Measurements from ENCODE around the gene POLR1B.
"Not testable (repeated sequence)": the region's sequence is repeated elsewhere in the genome, so short reads cannot be mapped to it uniquely, and the experiment has no call there.

The POLR1B gene

DNA sequence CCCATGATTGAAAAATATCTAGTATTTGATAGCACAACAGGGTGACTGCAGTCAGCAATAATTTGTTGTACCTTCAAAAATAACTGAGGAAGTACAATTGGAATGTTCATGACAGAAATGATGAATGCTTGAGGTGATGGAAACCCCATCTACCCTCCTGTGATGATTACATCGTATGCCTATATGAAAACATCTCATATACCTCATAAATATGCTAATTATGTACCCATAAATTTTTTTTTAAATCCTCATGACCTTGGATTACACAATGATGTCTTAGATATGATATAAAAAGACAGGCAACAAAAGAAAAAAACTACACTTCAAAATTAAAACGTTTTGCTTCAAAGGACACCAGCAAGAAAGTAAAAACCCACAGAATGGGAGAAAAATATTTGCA is 1.4 kb upstream of the POLR1B start:
- no peak for DNase-seq (ENCODE audit: low spot score)

DNA sequence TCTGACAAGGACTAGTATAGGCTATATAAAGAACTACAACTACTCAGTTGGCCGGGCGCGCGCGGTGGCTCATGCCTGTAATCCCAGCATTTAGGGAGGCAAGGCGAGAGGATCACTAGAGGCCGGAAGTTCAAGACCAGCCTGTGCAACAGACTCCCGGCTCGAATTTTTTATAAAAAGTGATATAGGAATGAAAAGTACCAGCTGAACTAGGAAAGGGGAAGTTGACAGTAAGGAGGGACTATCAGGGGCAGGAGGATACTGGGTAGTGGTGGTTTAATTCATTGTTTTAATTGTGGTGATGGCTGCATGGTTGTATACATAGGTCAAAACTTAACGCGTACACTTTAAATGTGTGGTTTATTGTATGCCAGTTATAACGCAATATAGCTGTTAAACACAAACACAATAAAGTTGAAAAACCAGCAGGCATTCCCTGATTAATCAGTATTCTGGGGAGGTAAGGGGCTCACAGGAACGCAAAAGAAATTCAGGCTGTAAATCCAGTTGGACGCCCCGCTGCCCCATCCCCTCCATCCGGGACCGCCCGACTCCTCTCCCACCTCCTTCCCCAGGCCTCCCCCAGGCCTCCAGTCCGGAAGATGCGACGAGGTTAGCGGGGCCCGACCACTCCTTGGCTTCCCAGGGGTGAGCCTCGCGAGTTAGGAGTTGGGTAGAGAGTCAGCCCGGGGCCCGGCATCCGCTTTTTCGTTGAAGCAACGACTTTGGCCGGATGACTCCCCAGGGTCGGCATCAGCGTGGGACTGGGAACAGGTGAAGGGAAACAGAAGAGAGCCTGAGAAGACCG is 746 bp upstream of the POLR1B start:
- peak; percentile 70 for DNase-seq (ENCODE audit: low spot score)

DNA sequence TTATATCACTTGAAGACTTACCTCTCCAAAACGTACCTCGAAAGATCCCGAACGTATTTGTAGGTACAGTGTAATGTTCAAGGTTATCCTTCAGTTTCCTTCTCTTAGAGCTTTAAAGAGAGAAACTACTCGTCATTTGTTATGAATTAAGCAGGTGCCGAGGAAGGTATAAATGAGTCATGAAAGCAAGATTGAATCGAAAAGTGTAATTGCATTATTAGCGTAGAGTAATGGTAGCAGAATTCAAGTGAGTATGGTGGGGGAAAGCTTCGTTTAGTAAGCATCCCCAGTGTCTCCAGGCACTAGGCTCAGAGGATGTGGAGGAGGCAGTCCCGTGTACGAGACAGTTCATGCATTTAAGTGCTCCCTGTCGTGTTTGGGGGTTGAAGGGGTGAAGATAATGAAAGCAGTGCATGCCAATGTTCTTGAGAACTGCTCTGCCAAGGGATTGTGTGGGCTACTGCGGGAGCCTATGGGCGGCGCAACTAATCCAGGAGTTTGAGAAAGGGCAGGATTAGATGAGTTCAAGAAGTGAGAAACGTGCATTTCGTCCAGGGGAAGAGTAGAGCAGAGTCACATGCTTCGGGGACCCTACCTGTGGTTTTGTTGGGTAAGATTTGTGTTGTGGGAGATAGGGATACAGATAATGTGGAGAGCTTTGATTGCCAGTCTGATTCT is 858 bp downstream of the POLR1B start:
- peak; percentile 12 for DNase-seq (ENCODE audit: low spot score)

DNA sequence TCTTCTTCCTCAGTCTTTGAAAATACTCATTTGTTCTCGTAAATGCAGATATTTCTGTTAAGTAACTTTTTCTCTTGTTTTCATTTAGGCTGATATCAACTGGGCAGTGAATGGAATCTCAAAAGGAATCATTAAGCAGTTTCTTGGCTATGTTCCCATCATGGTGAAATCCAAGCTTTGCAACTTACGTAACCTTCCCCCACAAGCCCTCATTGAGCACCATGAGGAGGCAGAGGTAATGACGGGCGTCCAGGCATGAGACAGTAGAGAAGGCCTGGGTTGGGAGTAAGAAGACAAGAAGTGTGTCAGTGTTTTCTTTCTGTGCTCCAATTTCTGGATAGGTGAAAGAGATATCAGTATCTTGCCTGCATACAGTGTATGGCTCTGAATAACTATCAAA is 5.1 kb downstream of the POLR1B start:
- no peak for DNase-seq (ENCODE audit: low spot score)

DNA sequence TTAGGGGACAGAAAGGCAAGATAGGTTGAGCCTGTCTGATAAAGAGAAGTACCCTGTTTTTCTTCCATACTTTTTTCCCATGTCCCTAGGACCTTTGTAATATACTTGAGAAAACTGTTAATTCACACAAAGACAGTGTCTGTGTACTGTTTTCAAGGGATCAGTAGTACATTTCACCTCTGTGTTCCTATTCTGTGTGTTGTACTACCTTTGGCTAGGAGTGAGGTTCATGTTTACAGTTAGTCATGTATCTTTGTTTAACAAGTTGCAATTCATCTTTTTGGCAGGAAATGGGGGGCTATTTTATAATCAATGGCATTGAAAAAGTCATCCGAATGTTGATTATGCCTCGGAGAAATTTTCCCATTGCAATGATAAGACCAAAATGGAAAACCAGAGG is 6.7 kb downstream of the POLR1B start:
- DNase-seq (ENCODE audit: low spot score): no peak

DNA sequence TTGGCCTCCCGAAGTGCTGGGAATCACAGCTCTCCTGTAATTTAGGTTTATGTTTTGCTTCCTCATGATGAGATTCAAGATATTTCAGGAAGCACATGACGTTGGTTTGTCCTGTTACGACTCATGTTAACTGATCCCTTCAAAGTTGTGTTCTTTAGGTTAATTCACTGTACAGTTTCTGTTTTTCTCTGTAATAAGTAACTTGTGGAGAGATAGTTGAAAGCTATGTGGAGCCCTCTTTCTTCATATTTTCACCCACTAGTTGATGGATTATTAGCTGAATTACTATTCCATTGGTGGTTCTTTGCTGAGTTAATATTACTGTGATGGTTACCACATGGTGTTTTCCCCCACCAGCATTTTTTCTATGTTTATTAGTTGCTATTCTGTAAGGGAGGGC is 23.8 kb downstream of the POLR1B start:
- DNase-seq (ENCODE audit: low spot score): no peak

DNA sequence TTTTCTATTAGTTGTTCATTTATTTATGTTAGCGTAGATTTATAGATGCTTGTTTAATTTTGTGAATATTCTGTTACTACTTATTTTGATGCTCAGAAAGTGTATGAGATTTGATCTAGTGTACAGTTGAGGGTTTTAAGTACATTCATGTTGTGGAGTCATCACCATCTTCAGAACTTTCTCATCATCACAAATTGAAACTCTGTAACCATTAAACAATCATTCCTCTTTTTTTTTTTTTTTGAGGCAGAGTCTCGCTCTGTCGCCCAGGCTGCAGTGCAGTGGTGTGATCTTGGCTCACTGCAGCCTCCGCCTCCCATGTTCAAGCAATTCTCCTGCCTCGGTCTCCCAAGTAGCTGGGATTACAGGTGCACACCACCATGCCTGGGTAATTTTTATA is 24.2 kb downstream of the POLR1B start:
- DNase-seq (ENCODE audit: low spot score): not testable (repeated sequence)

DNA sequence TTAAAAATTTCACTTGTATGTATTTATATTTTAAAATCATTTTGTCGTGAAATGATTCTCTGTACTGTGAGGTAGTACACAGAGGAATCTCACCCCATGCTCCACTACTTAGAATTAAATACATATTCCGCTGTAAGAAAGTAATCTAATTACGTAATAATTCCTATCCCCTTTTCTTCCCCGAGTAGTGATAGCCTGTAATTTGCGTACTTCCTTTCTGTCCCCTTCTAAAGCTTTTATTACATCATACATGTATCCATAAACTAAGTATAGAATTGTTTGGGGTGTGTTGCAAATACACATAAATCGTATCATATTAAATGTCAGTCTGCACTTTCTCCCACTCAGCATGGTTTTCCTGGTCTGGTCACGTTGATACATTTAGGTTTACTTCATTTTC is 29.7 kb downstream of the POLR1B start:
- no peak for DNase-seq (ENCODE audit: low spot score)

DNA sequence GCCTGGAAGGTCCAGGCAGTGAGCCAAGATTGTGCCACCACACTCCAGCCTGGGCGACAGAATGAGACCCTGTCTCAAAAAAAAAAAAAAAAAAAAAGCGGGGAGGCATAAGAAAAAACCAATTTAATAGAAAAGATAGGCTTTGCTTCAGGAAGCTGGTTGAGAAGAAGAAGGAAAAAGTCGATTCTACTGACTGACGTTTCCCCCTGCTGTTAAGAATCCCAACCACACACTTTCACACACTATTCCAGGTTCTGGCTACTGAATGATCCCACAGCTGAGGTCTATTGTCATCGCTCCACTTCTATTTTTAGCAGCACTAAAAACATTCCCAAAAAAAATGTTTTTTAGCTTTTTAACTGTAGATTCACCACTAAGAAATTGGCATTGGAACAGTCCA is 35.5 kb downstream of the POLR1B start:
- DNase-seq (ENCODE audit: low spot score): no peak

DNA sequence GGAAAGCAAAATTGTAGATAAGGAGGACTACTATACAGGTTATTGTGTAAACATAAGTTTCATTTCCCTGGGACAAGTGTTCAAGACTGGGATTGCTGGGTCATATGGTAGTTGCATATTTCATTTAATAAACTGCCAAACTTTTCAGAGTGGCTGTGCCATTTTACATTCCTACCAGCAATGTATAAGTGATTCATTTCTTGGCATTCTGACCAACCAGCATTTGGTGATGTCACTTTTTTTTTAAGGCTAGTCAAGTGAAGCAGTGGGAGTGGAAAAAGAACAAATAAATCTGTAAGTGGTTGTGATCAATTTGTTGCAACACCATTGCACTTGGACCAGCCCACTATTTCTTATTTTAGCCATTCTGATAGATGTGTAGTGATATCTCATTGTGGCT is 37.0 kb downstream of the POLR1B start:
- no peak for DNase-seq (ENCODE audit: low spot score)

DNA sequence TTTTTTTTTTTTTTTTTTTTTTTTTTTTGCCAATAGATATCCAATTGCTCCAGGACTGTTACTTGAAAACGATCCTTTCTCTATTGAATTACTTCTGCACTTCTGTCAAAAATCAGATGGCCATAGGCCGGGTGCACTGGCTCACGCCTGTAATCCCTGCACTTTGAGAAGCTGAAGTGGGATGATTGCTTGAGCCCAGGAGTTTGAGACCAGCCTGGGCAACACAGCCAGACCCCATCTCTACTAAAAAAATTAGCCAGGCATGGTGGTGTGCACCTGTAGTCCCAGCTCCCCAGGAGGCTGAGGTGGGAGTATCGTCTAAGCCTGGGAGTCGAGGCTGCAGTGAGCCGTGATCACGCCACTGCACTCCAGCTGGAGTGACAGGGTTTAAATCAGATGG is 37.8 kb downstream of the POLR1B start:
- no peak for DNase-seq (ENCODE audit: low spot score)

DNA sequence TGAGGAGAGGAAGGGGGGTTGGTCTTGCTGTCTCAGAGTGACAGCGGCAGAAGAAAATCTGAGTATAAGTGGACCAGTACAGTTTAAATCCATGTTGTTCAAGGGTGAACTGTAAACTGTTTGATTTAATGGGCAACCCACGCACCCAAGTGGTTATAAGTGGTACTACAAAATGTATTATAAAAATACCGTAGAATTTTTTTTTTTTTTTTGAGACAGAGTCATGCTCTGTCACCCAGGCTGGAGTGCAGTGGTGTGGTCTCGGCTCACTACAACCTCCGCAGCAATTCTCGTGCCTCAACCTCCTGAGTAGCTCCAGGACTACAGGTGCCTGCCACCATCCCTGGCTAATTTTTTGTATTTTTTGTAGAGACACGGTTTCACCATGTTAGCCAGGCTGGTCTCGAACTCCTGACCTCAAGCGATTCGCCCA is 40.1 kb downstream of the POLR1B start:
- DNase-seq (ENCODE audit: low spot score): peak; percentile 22

DNA sequence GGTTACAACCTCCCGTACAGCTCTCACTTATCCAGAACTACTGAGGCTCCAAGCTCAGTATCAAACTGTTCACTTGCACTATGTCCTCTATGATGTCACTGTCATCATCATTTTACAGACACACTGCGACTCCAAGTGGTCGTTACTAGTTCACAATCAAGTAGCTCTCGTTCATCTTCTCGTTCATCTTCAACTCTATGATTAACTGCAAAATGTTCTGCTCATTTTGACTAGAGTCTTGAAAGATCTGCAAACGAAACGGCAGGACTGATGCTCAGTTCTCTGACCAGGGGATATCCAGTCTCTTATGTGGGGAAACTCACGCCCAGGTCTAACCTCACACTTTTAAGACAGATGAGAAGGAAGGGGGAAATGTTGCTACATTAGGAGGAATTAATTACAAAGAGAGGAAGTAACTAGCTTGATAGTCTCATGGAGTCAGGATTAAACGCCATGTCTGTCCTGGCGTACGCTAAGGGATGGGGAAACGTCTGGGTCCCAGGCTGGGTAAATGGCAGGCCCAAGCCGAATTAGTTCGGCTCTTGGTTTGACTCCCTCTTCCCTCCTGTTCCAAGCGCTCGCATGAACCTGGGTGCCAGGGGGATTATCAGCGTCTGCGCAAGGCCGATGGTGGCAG is 41.4 kb downstream of the POLR1B start:
- DNase-seq (ENCODE audit: low spot score): no peak

DNA sequence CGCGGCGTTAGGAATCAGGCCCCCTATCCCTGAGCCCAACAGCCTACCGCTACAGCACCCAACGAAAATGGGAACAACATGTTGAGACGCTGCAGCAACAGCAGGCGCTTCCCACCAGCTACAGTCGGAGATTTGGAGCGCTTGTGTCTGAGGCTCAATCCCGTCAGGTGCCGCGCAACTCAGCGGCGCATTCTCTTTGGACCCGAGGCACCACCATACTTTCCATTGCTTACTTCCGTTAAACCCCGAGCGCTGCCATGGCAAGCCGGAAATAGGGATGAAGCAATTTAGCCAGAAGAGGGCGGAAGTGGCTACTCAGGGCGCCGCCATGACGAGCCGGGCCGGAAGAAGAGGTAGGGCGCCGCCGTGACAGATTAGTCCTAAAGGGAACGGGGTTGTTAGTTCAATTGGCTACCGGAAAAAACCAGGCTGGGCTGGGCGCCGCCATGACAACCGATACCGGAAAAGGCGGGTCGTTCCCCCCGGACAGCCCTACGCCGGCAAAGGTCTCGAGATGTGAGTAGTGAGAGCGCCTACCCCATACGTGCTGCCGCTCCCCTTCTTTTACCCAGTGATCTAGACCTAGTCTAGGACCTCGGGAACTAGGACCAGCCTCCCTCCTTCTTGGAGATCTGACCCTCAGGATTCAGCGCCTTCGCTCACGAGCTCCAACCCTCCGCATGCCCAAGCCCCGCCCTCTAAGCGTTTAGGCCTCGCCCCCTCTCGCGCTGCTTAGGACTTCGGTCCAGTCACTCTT is 42.0 kb downstream of the POLR1B start, which contains the start of gene CHCHD5:
TSS of gene CHCHD5 (plus strand) at position 476 of the 757 bp plus-strand sequence. CDS start at position 515, 39 bp downstream.
- peak; percentile 91 for DNase-seq (ENCODE audit: low spot score)

DNA sequence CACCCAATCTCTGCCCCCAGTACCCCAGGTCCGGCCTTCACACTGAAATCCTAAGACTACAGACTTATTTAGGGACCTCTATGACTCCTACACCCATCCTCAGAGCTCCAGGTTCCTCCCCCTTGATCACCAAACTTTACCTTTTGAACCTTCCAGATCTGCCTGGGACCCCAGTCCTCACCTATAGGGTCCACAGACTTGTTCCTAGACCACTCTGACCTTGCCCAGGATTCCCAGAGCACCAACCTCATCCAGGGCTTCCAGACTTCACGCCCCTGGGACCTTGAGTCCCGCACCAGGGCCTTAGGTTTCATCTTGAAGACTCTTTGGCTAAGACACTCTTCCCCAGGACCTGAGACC is 42.6 kb downstream of the POLR1B start:
- no peak for DNase-seq (ENCODE audit: low spot score)

DNA sequence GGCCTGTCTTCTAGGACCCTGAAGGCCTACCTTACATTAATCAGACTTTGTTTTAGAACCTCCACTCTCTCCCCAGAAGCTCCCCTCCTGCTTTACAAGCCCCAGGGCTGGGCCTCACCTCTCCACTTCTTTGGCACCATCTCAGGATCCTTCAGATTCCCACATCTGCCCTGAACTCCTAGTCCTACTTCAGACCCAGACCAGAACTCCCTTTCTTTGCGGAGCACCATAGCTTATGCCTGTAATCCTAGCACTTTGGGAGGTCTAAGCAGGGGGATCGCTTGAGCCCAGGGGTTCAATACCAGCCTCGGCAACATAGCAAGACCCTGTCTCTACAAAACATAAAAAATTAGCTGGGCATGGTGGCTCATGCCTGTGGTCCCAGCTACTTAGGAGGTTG is 43.1 kb downstream of the POLR1B start:
- DNase-seq (ENCODE audit: low spot score): no peak

DNA sequence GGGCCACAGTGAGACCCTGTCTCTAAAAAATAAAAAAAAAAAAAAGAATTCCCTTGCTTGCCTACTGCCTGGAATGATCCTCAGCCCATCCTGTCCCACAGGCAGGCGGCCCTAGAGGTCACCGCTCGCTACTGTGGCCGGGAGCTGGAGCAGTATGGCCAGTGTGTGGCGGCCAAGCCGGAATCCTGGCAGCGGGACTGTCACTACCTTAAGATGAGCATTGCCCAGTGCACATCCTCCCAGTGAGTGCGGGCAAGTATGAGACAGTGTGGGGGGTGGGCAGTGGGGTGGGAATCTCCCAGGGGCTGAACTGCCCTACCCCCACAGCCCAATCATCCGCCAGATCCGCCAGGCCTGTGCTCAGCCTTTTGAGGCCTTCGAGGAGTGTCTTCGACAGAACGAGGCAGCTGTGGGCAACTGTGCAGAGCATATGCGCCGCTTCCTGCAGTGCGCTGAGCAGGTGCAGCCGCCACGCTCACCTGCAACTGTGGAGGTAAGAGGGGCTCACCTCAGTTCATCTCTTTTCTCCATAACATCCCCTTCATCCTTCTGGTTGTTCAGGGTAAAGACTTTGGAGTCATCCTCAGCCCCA is 43.7 kb downstream of the POLR1B start:
- DNase-seq (ENCODE audit: low spot score): no peak

DNA sequence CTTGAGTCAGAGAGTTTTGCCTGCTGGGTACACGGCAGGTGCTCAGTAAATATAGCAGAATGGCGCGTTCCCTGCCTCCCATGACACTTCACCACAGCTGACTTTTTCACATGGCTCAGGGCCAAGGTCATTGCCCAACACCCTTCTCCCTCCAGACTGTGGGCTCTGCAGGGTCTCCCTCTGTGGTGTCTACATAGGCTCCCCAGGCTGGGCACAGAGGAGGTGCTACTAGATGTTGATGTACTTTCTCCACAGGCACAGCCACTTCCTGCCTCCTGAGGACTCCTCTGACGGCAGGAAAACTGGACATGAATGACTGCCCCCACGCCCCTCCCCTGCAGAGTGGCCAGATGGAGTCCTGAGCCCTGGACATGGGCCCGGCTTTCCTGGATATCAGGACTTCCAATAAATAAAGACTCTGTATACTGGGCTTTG is 46.4 kb downstream of the POLR1B start:
- DNase-seq (ENCODE audit: low spot score): no peak

DNA sequence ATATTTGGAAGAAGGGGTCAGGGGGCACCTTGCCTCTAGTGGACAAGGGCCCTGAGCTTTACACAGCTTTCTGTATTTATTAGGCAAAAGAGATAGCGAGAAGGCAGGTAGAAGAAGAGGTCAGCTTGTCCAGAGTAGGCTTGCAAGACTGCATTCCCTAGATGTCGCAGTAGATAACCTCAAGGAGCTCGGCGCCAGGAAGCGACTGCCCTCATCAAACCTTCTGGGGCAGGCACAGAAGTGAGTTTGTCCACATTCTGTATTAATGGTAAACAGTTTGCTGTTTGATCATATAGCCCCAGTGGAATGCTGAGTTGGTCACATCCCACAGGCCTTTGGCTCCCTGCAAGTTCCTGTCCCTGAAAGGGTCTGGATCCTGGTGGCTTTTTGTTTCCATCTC is 49.1 kb downstream of the POLR1B start:
- no peak for DNase-seq (ENCODE audit: low spot score)

DNA sequence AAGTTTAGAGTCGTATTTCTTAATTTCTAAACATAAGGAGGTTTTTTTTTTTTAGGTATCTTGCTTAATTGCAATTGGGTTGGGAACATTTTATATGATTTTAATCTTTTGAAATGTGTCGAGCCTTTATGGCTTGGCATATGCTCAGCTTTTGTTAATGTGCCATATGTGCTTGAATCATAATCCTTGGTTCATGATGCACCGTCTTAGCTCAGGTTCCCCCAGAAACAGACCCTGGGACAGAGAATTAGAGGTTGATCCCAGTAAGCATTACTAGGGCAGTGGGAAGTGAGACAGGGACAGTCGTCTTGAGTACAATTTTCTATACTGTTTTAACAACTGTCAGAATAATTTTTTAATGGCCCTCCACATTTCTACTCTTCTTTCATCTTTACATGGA is 51.5 kb downstream of the POLR1B start:
- no peak for DNase-seq (ENCODE audit: low spot score)

DNA sequence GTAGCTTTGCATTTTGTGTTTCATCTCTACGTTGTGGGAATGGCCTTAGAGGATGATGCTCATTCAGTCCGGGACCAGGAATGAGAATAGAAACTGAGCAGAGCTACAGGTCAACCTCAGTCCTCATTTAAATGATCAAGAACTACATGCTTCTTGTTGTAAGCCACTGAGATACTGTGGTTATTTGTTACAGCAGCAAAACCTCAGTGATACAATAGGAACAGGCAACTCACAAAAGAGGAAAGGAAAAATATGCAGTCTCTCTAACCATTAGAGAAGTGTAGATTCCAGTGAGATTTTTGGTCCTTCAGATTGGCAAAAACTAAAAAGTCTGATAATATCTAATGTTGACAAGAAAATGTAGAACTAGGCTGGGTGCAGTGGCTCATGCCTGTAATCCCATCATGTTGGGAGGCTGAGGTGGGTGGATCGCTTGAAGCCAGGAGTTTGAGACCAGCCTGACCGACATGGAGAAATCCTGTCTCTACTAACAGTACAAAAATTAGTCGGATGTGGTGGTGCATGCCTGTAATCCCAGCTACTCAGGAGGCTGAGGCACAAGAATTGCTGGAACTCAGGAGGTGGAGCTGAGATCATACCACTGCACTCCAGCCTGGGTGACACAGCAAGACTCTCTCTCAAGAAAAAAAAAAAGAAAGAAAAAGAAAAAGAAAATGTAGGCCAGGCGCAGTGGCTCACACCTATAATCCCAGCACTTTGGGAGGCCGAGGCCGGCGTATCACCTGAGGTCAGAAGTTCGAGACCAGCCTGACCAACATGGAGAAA is 55.5 kb downstream of the POLR1B start:
- DNase-seq (ENCODE audit: low spot score): no peak
